Esophagus muscularis mucosa (tissue), 3 donors: ENCODE data around the gene CEP44.

Experiments
- CTCF ChIP-seq, 3 experiments: fragments of 200-600 bp in 2 of 3; fragments of 450-650 bp in 1 of 3; sonication (generic) in 2 of 3; IDR thresholded peaks; one replicate each; pipeline ENCODE4 v1.5.1; 2017 to 2019; ENCODE audit warnings: antibody characterized with exemption in 3 of 3, mild to moderate bottlenecking in 2 of 3, moderate library complexity in 1 of 3
- POLR2A ChIP-seq: fragments of 450-650 bp; IDR thresholded peaks from one replicate; pipeline ENCODE4 v1.6.1; 2017; ENCODE audit warnings: antibody characterized with exemption, moderate library complexity, mild to moderate bottlenecking, low read depth
- POLR2AphosphoS5 ChIP-seq, 2 donors: sonication (generic); formaldehyde crosslinking; IDR thresholded peaks; one replicate each; pipeline ENCODE4 v1.6.1; 2017; ENCODE audit warnings: antibody characterized with exemption in 2 of 2

- TF ChIP-seq POLR2AphosphoS5 (IDR thresholded peaks at IDR 0.05) (no peak), CTCF (IDR thresholded peaks at IDR 0.05) (no peak), POLR2A (no peak)
Measured at GRCh38 chr4:174317531-174317930, 33.8 kb downstream of the CEP44 start.
